ENCODE data around the gene DNAAF1. TPM values are rescaled to one million over a fixed set of nuclear protein-coding genes. Genes with fewer than 3 reads are reported as not detected.

Gene DNAAF1
- total and polyA plus RNA-seq, 2 of the 8 experiments (the other 6 are each of a cell fraction or from before 2014, with no cell fraction given) = 0.09 to 0.15 TPM

- no peak for FAIRE-seq
- no peaks in the 10 kb centered on the region; a peak in 1 of 7 replicates for H3K27me3 ChIP-seq (replicated peaks in 1 of 4; ENCODE audit: control insufficient read depth in 3 of 4, extremely low read depth in 1 of 4, insufficient read depth in 3 of 4, low read length in 3 of 4)
- no peak for TF ChIP-seq SRF (IDR thresholded peaks at IDR 0.05; ENCODE audit: low read depth, low read length)
- no peak for TF ChIP-seq POLR2AphosphoS5 (IDR thresholded peaks at IDR 0.05; ENCODE audit: low read depth, low read length)
- no peak for TF ChIP-seq CHD1 (IDR thresholded peaks at IDR 0.05; ENCODE audit: low read depth, low read length)
- no peak for TF ChIP-seq KDM4A (IDR thresholded peaks at IDR 0.05; ENCODE audit: low read depth, low read length, severe bottlenecking)
- no peak for TF ChIP-seq BCL11A (IDR thresholded peaks at IDR 0.05; ENCODE audit: low read depth in 2 of 2, low read length in 2 of 2)
- no peak for TF ChIP-seq JUND (IDR thresholded peaks at IDR 0.05; ENCODE audit: low read length)
- no peak for TF ChIP-seq CBX8 (IDR thresholded peaks at IDR 0.05; ENCODE audit: borderline replicate concordance, low read depth, low read length)
- no peak for TF ChIP-seq ZNF274 (IDR thresholded peaks at IDR 0.05; ENCODE audit: borderline replicate concordance, extremely low read depth, low read length)
- TF ChIP-seq EGR1 (IDR thresholded peaks at IDR 0.05; ENCODE audit: borderline replicate concordance, low read depth, low read length) = no peak
- TF ChIP-seq MAX (IDR thresholded peaks at IDR 0.05) = no peak
- no peak for TF ChIP-seq BRCA1 (IDR thresholded peaks at IDR 0.05; ENCODE audit: low read depth, low read length)
- no peak for TF ChIP-seq SUZ12 (IDR thresholded peaks at IDR 0.05; ENCODE audit: low read length)
- TF ChIP-seq RNF2 (IDR thresholded peaks at IDR 0.05; ENCODE audit: borderline replicate concordance, low read depth, low read length, missing control alignments, poor library complexity, severe bottlenecking) = no peak
- no peak for TF ChIP-seq SP4 (IDR thresholded peaks at IDR 0.05; ENCODE audit: low read length)
- TF ChIP-seq EP300 (IDR thresholded peaks at IDR 0.05; ENCODE audit: borderline replicate concordance in 1 of 2, low read depth in 2 of 2, low read length in 2 of 2) = no peak
Measured at GRCh38 chr16:84159800-84160199, 14.7 kb downstream of the DNAAF1 start.

More at GRCh38 chr16:84159800-84160199, 14.7 kb downstream of the DNAAF1 start:
- Histone ChIP-seq H2AK5ac (ENCODE audit: low read depth, low read length) (no peak overlapping the region), H3K4me1 (replicated peaks in 1 of 4; ENCODE audit: control insufficient read depth in 3 of 4, insufficient read depth in 4 of 4, low read length in 3 of 4) (no peaks in the 10 kb centered on the region), H3K4ac (replicated peaks; ENCODE audit: insufficient read length, low read depth, low read length) (no peak overlapping the region), H3K14ac (ENCODE audit: insufficient read length) (no peak overlapping the region), H4K5ac (ENCODE audit: insufficient read length, low read depth, low read length) (no peak overlapping the region), H2BK15ac (ENCODE audit: low read length) (no peak overlapping the region), H2BK5ac (ENCODE audit: low read depth, low read length) (no peak overlapping the region), H2BK120ac (replicated peaks; ENCODE audit: low read depth, low read length) (no peak overlapping the region), H2BK12ac (ENCODE audit: low read depth, low read length) (no peak overlapping the region), H4K91ac (replicated peaks; ENCODE audit: insufficient read length, low read length) (no peak overlapping the region), H4K8ac (ENCODE audit: extremely low read depth, insufficient read depth, low read length) (no peak overlapping the region), H3K56ac (replicated peaks; ENCODE audit: insufficient read length, low read depth, low read length) (no peak overlapping the region), H4K20me1 (replicated peaks in 1 of 2; ENCODE audit: control insufficient read depth in 1 of 2, insufficient read depth in 2 of 2, low read length in 2 of 2) (no peaks in the 10 kb centered on the region), H3K36me3 (ENCODE audit: control insufficient read depth in 2 of 4, insufficient read depth in 4 of 4, low read length in 3 of 4) (no peaks in the 10 kb centered on the region), H3K9ac (replicated peaks in 1 of 4; ENCODE audit: extremely low read depth in 1 of 4, low read depth in 3 of 4, low read length in 3 of 4) (no peak overlapping the region), H3K18ac (ENCODE audit: extremely low read depth, low read length) (no peak overlapping the region), H3K79me2 (ENCODE audit: control insufficient read depth in 1 of 2, insufficient read depth in 2 of 2, low read length in 2 of 2) (no peaks in the 10 kb centered on the region), H3K23ac (ENCODE audit: insufficient read length) (no peak overlapping the region), H3K27ac (ENCODE audit: low read depth, low read length) (no peak overlapping the region), H3K4me3 (ENCODE audit: extremely low read depth in 1 of 4, insufficient read depth in 2 of 4, low read depth in 3 of 4, low read length in 4 of 4) (no peak overlapping the region), H2BK20ac (ENCODE audit: low read length) (no peak overlapping the region), H3K9me3 (ENCODE audit: insufficient read depth in 2 of 2, low read depth in 1 of 2, low read length in 1 of 2) (no peaks in the 10 kb centered on the region), H2AFZ (ENCODE audit: low read length) (no peak overlapping the region), H3K79me1 (ENCODE audit: low read depth, low read length) (no peaks in the 10 kb centered on the region), H3K23me2 (ENCODE audit: low read depth, low read length) (no peaks in the 10 kb centered on the region), H3K4me2 (ENCODE audit: insufficient read depth in 1 of 2, low read depth in 2 of 2, low read length in 2 of 2) (no peak overlapping the region)
- CTCF ChIA-PET (ENCODE audit: partially characterized antibody) = interaction anchor here (0.7 to 1.7 kb wide), 5 partner anchors 11 to 75 kb away, joined by 3 to 8 read pairs (median 4); no protein-coding TSS in a partner anchor
- no peak for DNase-seq (ENCODE audit: low read depth in 1 of 2, low spot score in 2 of 2)
- WGBS, 2 experiments (ENCODE audit: extremely low coverage in 1 of 2, insufficient coverage in 1 of 2, insufficient read length in 1 of 2, insufficient replicate concordance in 2 of 2, low coverage in 1 of 2, low lambda C conversion rate in 2 of 2, missing lambda C conversion rate in 1 of 2) = 70% methylated on average over 1 of the region's 1 CpG; no CpG with 5 or more reads in 1 of the 2 experiments
- POLR2A ChIA-PET (ENCODE audit: partially characterized antibody) = no interaction called here

Measured in H1 (cell line).